AG04449 (cell line): Measurements from ENCODE around the gene ABR.

Experiments used
- CTCF ChIA-PET: fragments of 350-600 bp; formaldehyde crosslinking; extraction: SDS; loops from one replicate; lab custom pipeline; 2021; ENCODE audit warnings: antibody characterized with exemption; lab: Yijun Ruan, JAX
- POLR2A ChIA-PET: fragments of 400-600, 350-600 bp; formaldehyde crosslinking; extraction: SDS; loops from one replicate; lab custom pipeline; 2020; ENCODE audit warnings: antibody characterized with exemption, inconsistent platforms; lab: Yijun Ruan, JAX
- DNase-seq: peaks from one replicate; pipeline ENCODE4 v3.0.0-alpha.2; 2010; ENCODE audit warnings: low read depth, low spot score
- H3K4me3 ChIP-seq: 2 replicates; pipeline ENCODE4 v1.5.1; 2011; ENCODE audit warnings: low read depth, mild to moderate bottlenecking, control low read depth, low read length
- TF ChIP-seq, protein P1 (sequence below): IDR thresholded peaks from one replicate; pipeline ENCODE4 v1.5.1; 2011; ENCODE audit warnings: mild to moderate bottlenecking, moderate library complexity, low read length, control low read depth, inconsistent platforms; ENCODE audit not compliant: insufficient read depth; ENCODE audit errors: missing control alignments

The ABR gene

GRCh38 chr17:980406-981291 is 199.1 kb downstream of the ABR start:
- TF ChIP-seq, protein P1, sequence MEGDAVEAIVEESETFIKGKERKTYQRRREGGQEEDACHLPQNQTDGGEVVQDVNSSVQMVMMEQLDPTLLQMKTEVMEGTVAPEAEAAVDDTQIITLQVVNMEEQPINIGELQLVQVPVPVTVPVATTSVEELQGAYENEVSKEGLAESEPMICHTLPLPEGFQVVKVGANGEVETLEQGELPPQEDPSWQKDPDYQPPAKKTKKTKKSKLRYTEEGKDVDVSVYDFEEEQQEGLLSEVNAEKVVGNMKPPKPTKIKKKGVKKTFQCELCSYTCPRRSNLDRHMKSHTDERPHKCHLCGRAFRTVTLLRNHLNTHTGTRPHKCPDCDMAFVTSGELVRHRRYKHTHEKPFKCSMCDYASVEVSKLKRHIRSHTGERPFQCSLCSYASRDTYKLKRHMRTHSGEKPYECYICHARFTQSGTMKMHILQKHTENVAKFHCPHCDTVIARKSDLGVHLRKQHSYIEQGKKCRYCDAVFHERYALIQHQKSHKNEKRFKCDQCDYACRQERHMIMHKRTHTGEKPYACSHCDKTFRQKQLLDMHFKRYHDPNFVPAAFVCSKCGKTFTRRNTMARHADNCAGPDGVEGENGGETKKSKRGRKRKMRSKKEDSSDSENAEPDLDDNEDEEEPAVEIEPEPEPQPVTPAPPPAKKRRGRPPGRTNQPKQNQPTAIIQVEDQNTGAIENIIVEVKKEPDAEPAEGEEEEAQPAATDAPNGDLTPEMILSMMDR, result peak; percentile 56
- ChIA-PET CTCF (interaction anchor here (0.6 to 8.2 kb wide), 63 partner anchors 9 to 831 kb away, joined by 3 to 157 read pairs (median 4); partner anchors contain the start of genes GEMIN4, GLOD4, MRM3 and TIMM22), POLR2A (interaction anchor here (1.0 to 1.1 kb wide), 5 partner anchors 185 to 267 kb away, joined by 3 to 7 read pairs (median 4); partner anchors contain the start of genes GLOD4, MRM3 and VPS53)
- DNase-seq, result no peak
- H3K4me3 ChIP-seq, result peak overlapping the region; percentile 57

- TF ChIP-seq, protein P1, result peak; percentile 47
- no peak for DNase-seq
- H3K4me3 ChIP-seq, result peak within 1 kb of the TSS; percentile 87
- POLR2A ChIA-PET, result interaction anchor here (0.8 to 1.1 kb wide), 5 partner anchors 17 to 266 kb away, joined by 3 to 4 read pairs (median 3); partner anchors contain the start of genes GLOD4, MRM3, TIMM22 and VPS53
- CTCF ChIA-PET, result interaction anchor here (0.8 to 8.2 kb wide), 35 partner anchors 10 to 377 kb away, joined by 3 to 157 read pairs (median 5); partner anchors contain the start of genes GEMIN4, GLOD4, MRM3 and TIMM22
Observed at GRCh38 chr17:979539-980405, 200.0 kb downstream of the ABR start, which contains the start of gene NXN. NXN (minus strand) TSS chr17:979776.

DNA sequence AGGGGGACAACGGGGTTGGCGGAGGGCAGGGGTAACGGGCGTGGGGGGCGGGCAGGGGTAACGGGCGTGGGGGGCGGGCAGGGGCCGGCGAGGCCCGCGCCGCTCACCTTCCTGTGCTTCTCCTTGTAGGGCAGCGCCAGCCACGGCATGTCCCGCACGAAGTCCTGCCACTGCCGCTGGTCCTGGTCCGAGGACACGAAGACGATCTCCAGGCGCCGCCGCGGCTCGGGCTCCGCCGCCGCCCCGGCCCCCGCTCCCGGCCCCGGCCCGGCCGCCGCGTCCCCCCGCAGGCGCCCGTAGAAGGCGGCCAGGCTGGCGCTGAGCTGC is 200.6 kb downstream of the ABR start:
- CTCF ChIA-PET, result interaction anchor here (0.8 to 8.2 kb wide), 18 partner anchors 10 to 264 kb away, joined by 3 to 157 read pairs (median 6); partner anchors contain the start of genes GEMIN4, GLOD4, MRM3 and TIMM22
- peak overlapping the region; percentile 87 for H3K4me3 ChIP-seq
- POLR2A ChIA-PET, result interaction anchor here (0.6 to 1.0 kb wide), 5 partner anchors 18 to 264 kb away, joined by 3 to 4 read pairs (median 3); partner anchors contain the start of genes GLOD4, MRM3, TIMM22 and VPS53
- TF ChIP-seq, protein P1, result no peak
- DNase-seq, result no peak

DNA sequence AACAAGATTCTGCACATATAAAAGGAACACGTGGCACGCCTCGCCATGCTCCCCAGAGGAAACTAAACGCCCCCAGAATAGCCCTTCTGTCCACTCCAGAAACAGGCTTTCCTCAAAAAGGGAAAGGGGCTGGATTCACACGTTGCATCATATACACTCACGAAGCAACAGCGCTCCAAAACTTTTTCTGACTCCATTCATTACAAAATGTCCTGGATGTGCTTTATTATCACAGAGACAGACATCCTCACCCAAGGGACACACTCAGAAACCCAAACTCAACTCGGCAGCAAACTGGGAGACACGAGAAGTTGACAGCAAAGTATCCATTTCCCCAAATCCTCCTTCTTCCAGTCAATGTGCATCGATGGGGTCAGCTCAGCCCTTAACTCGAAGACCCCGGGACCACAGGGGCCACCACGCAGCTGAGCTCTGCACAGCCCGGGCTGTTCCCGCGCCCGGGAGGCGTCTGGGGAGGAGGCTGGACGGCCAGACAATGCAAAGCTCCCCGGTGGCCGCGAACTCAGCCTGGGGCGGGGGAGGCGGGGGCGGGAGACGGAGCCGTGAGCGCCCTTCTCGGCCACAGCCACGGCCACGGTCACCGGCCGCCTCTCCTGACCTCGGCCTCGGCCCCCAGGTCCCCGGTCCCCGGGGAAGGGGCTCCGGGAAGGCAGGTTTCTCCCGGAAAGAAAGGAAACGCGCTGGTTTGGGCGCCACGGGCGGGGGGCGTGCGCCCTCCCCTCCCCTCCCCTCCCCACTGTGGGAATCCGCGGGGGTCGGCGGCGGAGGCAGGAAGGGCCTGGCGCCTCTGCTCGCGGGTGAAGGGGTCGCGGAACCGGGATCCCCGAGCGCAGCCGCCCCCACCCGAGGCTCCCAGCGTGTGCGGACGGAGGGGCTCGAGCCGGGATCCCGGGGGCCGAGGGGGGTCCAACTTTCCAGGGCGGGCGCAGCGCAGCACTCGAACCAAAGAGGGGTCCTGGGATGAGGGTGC is 201.4 kb downstream of the ABR start:
- TF ChIP-seq, protein P1, result no peak
- ChIA-PET POLR2A (interaction anchor here (0.6 to 1.0 kb wide), 2 partner anchors 13 to 105 kb away, joined by 3 read pairs; no protein-coding TSS in a partner anchor), CTCF (interaction anchor here (0.9 to 8.2 kb wide), 7 partner anchors 18 to 226 kb away, joined by 3 to 104 read pairs (median 7); partner anchors contain the start of genes GEMIN4 and TIMM22)
- peak overlapping the region; percentile 87 for H3K4me3 ChIP-seq
- DNase-seq, result no peak

GRCh38 chr17:977166-977565 is 202.6 kb downstream of the ABR start:
- H3K4me3 ChIP-seq, result peak overlapping the region; percentile 87
- ChIA-PET CTCF (interaction anchor here (0.9 to 2.7 kb wide), 4 partner anchors 12 to 181 kb away, joined by 3 to 15 read pairs (median 4); partner anchors contain the start of gene TIMM22), POLR2A (no interaction called here)
- TF ChIP-seq, protein P1, result no peak
- DNase-seq, result no peak
